Heart left ventricle (tissue), 16 donors: Measurements from ENCODE around the gene UBE2E2. TPM values are rescaled to one million over a fixed set of nuclear protein-coding genes. Genes with fewer than 3 reads are reported as not detected.

ENCODE experiments used
- ATAC-seq, 4 donors: fragments of 200-7000 bp; cut with Tn5 transposase; one replicate each; pipeline ENCODE4 v1.9.1; 2020 to 2022; ENCODE audit warnings: moderate library complexity in 4 of 4, mild to moderate bottlenecking in 3 of 4, moderate number of reproducible peaks in 1 of 4
- DNase-seq, 5 donors: peaks; one replicate each; pipeline ENCODE4 v3.0.0-alpha.2; 2020
- H3K27ac ChIP-seq, 12 donors: fragments of 200-600 bp; sonication (generic) in 4 of 12; one replicate each; pipeline versions ENCODE4 v1.5.0 to v1.8.0; 2016 to 2022; ENCODE audit warnings: mild to moderate bottlenecking in 2 of 12
- H3K27me3 ChIP-seq, 9 donors: fragments of 200-600 bp; sonication (generic) in 2 of 9; one replicate each; pipeline versions ENCODE4 v1.5.1 to v1.8.0; 2016 to 2022; ENCODE audit warnings: mild to moderate bottlenecking in 3 of 9
- H3K36me3 ChIP-seq, 9 donors: fragments of 200-600 bp; sonication (generic) in 2 of 9; one replicate each; pipeline versions ENCODE4 v1.5.0 to v1.8.0; 2018 to 2022; ENCODE audit warnings: mild to moderate bottlenecking in 2 of 9
- H3K4me1 ChIP-seq, 12 donors: fragments of 200-600 bp; sonication (generic) in 4 of 12; one replicate each; pipeline versions ENCODE4 v1.5.0 to v1.8.0; 2016 to 2022; ENCODE audit warnings: mild to moderate bottlenecking in 3 of 12
- H3K4me3 ChIP-seq, 12 donors: fragments of 200-600 bp; sonication (generic) in 4 of 12; one replicate each; pipeline versions ENCODE4 v1.5.0 to v1.8.0; 2017 to 2022; ENCODE audit warnings: mild to moderate bottlenecking in 9 of 12, moderate library complexity in 4 of 12
- H3K9me3 ChIP-seq, 12 donors: fragments of 200-600 bp; sonication (generic) in 4 of 12; one replicate each; pipeline versions ENCODE4 v1.5.0 to v1.8.0; 2016 to 2022; ENCODE audit warnings: mild to moderate bottlenecking in 1 of 12
- POLR2A ChIP-seq, 2 donors: fragments of 450-650 bp; IDR thresholded peaks; one replicate each; pipeline ENCODE4 v1.6.1; 2017; ENCODE audit warnings: antibody characterized with exemption in 2 of 2, mild to moderate bottlenecking in 2 of 2, moderate library complexity in 2 of 2
- WGBS, 4 donors: extraction: QIAGEN DNeasy Blood & Tissue Kit in 2 of 4; methylation state at CpG; one replicate each; pipeline versions ENCODE4 v1.1.5 to v1.1.7; 2013 to 2018; 5-methylcytosine and 5-hydroxymethylcytosine counted together
- intact Hi-C, 10 donors: fragments of 100-400 bp; cut with DNase I; formaldehyde crosslinking; loops; one replicate each; pipeline versions ENCODE4 v1.11.1 to v1.14.2; 2022
- polyA plus RNA-seq, 2 donors: library from polyadenylated mRNA; stranded (reverse); fragments of 200-250 nt; gene quantifications; one replicate each; pipeline ENCODE4 v1.2.3, GENCODE V29; 2013
- total RNA-seq, 9 donors: library from RNA; depleted of rRNA in 2 of 9; stranded (reverse); fragments of >200 nt in 2 of 9; fragmentation: NEBNext Ultra II Directional in 3 of 9; extraction: Animal tissue kit (Norgen Biotek cat#: 25700) in 3 of 9; gene quantifications; one replicate each; pipeline versions ENCODE4 v1.1.0 to v1.2.4, GENCODE V29; 2016 to 2023
- TF ChIP-seq, protein P1 (sequence below), 12 donors: fragments of 200-600 bp; sonication (generic) in 4 of 12; IDR thresholded peaks; one replicate each; pipeline versions ENCODE4 v1.5.0 to v1.8.0; 2018 to 2022; ENCODE audit warnings: antibody characterized with exemption in 12 of 12, mild to moderate bottlenecking in 5 of 12
- donor health status: ischemic (EF 13 %, LVEDD 7.1; RV severe dilation, severe dysfunction).
- donor health status: healthy with polysubstance abuse.
- donor health status: DM: no; HTN: yes; CAD: no.
- donor health status: DM: no; HTN: no; CAD: no.
- donor health status: ischemic (EF 25% LVEDD 6.9; RV normal size, moderate dysfunction).
- donor health status: ischemic (EF 25% LVEDD 5.7; RV mildly dilated, moderate dysfunction).
- donor health status: healthy.
- donor health status: DM: yes; HTN: yes; CAD: no.
- donor health status: ischemic (EF 35%, LVEDD 5.7; RV mildly dilated, moderate dysfunction).
- donor health status: nonischemic (EF 11% LVEDD 7.7; RV severe dilation, severe dysfunction).
- donor health status: DM: yes; HTN: yes; CAD: no.
- donor health status: PGD.
- donor health status: ischemic (EF 29% LVEDD 5.4; RV normal size, mild dysfunction).
- donor health status: nonischemic (EF 23%, LVEDD 6.1; RV moderate dilation, normal function).

UBE2E2 gene
- total and polyA plus RNA-seq, 11 donors, result 21.9 to 63.9 (median 50.8) TPM

DNA sequence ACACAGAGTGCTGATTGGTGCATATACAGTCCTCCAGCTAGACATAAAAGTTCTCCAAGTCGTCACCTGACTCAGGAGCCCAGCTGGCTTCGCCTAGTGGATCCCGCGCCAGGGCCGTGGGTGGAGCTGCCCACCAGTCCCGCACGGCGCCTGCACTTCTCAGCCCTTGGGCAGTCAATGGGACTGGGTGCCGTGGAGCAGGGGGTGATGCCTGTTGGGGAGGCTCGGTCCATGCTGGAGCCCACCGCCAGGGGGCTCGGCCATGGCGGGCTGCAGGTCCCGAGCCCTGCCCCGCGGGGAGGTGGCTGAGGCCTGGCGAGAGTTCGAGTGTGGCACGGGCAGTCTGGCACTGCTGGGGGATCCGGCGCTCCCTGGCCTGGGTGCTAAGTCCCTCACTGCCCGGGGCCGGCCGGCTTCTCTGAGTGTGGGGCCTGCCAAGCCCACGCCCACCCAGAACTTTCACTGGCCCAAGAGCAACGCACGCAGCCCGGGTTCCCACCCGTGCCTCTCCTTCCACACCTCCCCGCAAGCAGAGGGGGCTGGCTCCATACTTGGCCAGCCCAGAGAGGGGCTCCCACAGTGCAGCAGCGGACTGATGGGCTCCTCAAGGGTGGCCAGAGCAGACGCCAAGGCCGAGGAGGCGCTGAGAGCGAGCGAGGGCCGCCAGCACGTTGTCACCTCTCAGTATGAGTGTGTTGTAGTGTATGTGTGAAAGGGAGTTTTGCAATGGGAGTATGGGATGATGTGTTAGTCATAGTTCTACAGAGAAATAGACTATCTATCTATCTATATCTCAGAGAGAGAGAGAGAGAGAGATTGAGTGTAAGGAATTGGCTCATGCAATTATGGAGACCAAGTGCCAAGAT, 69.0 kb downstream of the UBE2E2 start:
- DNase-seq (peak in 1 of 5 donors; percentile 24), ATAC-seq (peak in 2 of 4 donors; percentile 20 to 22)
- Histone ChIP-seq H3K27me3 (no peaks in the 10 kb centered on the region), H3K27ac (no peak overlapping the region), H3K36me3 (no peaks in the 10 kb centered on the region), H3K9me3 (peaks cover 0 to 13% (median 0%) of the 10 kb centered on the region in 12 donors), H3K4me3 (no peak overlapping the region), H3K4me1 (peaks cover 0 to 11% (median 0%) of the 10 kb centered on the region in 12 donors)
- TF ChIP-seq, protein P1, sequence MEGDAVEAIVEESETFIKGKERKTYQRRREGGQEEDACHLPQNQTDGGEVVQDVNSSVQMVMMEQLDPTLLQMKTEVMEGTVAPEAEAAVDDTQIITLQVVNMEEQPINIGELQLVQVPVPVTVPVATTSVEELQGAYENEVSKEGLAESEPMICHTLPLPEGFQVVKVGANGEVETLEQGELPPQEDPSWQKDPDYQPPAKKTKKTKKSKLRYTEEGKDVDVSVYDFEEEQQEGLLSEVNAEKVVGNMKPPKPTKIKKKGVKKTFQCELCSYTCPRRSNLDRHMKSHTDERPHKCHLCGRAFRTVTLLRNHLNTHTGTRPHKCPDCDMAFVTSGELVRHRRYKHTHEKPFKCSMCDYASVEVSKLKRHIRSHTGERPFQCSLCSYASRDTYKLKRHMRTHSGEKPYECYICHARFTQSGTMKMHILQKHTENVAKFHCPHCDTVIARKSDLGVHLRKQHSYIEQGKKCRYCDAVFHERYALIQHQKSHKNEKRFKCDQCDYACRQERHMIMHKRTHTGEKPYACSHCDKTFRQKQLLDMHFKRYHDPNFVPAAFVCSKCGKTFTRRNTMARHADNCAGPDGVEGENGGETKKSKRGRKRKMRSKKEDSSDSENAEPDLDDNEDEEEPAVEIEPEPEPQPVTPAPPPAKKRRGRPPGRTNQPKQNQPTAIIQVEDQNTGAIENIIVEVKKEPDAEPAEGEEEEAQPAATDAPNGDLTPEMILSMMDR (IDR thresholded peaks at IDR 0.05), result no peak
- no peak for TF ChIP-seq POLR2A (IDR thresholded peaks at IDR 0.05)
- 92 to 96% (median 94%) methylated on average over 17 to 38 of the region's 38 CpGs for WGBS, 4 donors
- intact Hi-C loops, result no loop called here

GRCh38 chr3:23272820-23273219, 69.7 kb downstream of the UBE2E2 start:
- no peak overlapping the region for H3K4me3 ChIP-seq
- intact Hi-C loops, result no loop called here
- H3K4me1 ChIP-seq, result peaks cover 0 to 18% (median 0%) of the 10 kb centered on the region in 12 donors
- 79 to 89% (median 85%) methylated on average over 2 of the region's 2 CpGs for WGBS, 4 donors
- TF ChIP-seq, protein P1 (IDR thresholded peaks at IDR 0.05), result no peak
- H3K27ac ChIP-seq, result no peak overlapping the region
- no peaks in the 10 kb centered on the region for H3K27me3 ChIP-seq
- no peak for DNase-seq
- H3K36me3 ChIP-seq, result no peaks in the 10 kb centered on the region
- peaks cover 0 to 13% (median 0%) of the 10 kb centered on the region in 12 donors for H3K9me3 ChIP-seq
- ATAC-seq, result peak in 1 of 4 donors; percentile 63

- no peak for DNase-seq
- WGBS, 4 donors, result 82 to 87% (median 85%) methylated on average over 8 of the region's 8 CpGs
- Histone ChIP-seq H3K36me3 (no peaks in the 10 kb centered on the region), H3K27ac (no peak overlapping the region), H3K9me3 (peaks cover 0 to 13% (median 0%) of the 10 kb centered on the region in 12 donors), H3K27me3 (no peaks in the 10 kb centered on the region), H3K4me1 (peaks cover 0 to 32% (median 4%) of the 10 kb centered on the region in 12 donors), H3K4me3 (no peak overlapping the region)
- intact Hi-C loops, result no loop called here
- no peak for ATAC-seq
- no peak for TF ChIP-seq POLR2A (IDR thresholded peaks at IDR 0.05)
- TF ChIP-seq, protein P1 (IDR thresholded peaks at IDR 0.05), result no peak
These were observed 71.9 kb downstream of the UBE2E2 start for GRCh38 chr3:23275061-23275460.

DNA sequence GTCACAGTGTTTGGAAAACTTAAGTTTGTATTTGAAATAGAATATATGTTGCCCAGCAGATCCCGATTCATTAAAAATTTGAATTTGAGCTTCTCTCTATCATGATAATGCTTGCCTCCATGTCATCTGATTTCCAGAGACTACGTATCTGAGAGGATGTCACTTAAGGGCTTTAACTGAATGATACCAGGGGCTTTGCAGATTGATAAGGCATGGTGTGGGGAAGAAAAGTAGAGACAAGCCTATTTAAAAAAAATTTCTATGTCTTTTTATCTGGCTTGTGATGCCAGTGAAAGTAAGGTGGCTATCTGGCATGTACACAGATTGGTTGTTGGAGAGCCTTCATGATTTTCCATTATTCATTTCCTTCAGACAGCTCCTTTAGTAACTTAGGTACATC, 72.7 kb downstream of the UBE2E2 start:
- intact Hi-C loops, result no loop called here
- no peak for DNase-seq
- WGBS, 4 donors, result 75 to 90% (median 89%) methylated on average over 2 of the region's 2 CpGs
- no peaks in the 10 kb centered on the region for H3K36me3 ChIP-seq
- H3K27me3 ChIP-seq, result no peaks in the 10 kb centered on the region
- ATAC-seq, result no peak
- H3K27ac ChIP-seq, result no peak overlapping the region
- TF ChIP-seq, protein P1 (IDR thresholded peaks at IDR 0.05), result no peak
- TF ChIP-seq POLR2A (IDR thresholded peaks at IDR 0.05), result no peak
- peaks cover 0 to 38% (median 4%) of the 10 kb centered on the region in 12 donors for H3K4me1 ChIP-seq
- peaks cover 0 to 13% (median 0%) of the 10 kb centered on the region in 12 donors for H3K9me3 ChIP-seq
- H3K4me3 ChIP-seq, result no peak overlapping the region
